ENCODE measurements around the gene ACTL6B.

The ACTL6B gene

DNA sequence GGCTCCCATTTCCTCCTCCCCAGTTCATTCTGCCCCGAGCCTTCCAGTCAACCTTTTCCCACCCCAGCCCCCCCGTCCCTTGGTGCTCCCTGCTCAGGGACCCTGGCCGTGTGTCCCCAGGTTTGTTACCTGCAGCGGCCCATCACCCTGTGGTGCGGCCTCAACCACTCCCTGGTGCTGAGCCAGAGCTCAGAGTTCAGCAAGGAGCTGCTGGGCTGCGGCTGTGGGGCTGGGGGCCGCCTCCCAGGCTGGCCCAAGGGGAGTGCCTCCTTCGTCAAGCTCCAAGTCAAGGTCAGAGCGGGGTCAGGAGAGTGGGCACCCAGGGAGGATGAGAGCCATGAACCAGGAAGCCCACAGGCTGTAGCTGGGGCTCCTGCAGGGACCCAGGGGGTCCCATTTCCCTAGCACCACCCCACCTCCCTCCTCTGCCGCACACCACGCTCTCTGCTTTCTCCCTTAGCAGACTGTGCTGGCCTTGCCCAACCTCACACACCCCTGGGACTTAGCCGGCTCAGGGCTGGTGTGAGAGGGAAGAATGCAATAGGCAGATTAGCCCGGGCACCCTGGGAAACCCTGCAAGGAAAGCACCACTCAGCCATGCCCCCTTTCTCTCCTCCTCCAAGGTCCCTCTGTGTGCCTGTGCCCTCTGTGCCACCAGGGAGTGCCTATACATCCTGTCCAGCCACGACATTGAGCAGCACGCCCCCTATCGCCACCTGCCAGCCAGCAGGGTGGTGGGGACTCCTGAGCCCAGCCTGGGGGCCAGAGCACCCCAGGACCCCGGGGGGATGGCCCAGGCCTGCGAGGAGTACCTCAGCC is 56.1 kb downstream of the ACTL6B start:
- no peak for DNase-seq

DNA sequence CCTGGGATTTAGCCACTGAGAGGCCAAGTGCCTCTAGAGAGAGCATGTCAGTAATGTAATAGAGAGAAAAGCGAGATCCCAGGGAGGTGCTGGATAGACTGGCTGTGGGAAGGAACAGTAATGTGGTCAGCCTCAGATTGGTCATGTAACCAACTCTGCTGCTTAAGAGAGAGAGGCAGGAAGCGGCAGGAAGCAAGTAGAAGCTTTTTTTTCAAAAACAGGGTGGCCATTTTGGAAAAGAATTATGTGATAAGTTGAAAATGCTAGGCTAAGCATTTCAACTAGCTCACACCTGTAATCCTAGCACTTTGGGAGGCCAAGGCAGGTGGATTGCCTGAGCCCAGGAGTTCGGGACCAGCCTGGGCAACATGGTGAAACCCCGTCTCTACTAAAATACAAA is 57.8 kb downstream of the ACTL6B start:
- DNase-seq, result peak in 1 of 2 experiments; percentile 9

DNA sequence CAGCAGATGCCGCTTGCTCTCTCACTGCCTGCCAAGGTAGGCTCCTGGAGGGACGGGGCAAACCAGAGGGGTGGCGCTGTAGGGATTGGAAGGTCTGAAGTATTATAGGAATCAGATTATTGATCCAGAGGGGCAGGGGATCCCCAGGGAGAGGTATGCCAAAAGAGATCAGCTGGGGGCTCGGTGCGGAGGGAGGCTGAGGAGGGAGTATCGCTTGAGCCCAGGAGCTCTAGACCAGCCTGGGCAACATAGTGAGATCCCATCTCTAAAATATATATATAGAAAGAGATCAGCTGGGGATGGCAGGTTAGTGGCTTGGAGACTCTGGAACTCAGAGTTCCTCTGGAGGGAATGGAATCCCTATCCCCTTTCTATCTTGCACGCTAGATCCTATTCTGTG is 61.1 kb downstream of the ACTL6B start:
- DNase-seq, result no peak
